GM23248 (cell line): ENCODE results near the gene PNPLA2.

Source experiments
- EZH2 ChIP-seq: fragments of 200-600 bp; sonication (generic); IDR thresholded peaks from 2 replicates; pipeline ENCODE4 v1.6.1; 2018; ENCODE audit warnings: antibody characterized with exemption, mild to moderate bottlenecking; ENCODE audit not compliant: insufficient read depth, poor library complexity, severe bottlenecking
- EZH2phosphoT487 ChIP-seq: fragments of 200-600 bp; sonication (generic); IDR thresholded peaks from 2 replicates; pipeline ENCODE4 v1.6.1; 2018; ENCODE audit warnings: antibody characterized with exemption, moderate library complexity, mild to moderate bottlenecking, low read depth; ENCODE audit not compliant: insufficient read depth

DNA sequence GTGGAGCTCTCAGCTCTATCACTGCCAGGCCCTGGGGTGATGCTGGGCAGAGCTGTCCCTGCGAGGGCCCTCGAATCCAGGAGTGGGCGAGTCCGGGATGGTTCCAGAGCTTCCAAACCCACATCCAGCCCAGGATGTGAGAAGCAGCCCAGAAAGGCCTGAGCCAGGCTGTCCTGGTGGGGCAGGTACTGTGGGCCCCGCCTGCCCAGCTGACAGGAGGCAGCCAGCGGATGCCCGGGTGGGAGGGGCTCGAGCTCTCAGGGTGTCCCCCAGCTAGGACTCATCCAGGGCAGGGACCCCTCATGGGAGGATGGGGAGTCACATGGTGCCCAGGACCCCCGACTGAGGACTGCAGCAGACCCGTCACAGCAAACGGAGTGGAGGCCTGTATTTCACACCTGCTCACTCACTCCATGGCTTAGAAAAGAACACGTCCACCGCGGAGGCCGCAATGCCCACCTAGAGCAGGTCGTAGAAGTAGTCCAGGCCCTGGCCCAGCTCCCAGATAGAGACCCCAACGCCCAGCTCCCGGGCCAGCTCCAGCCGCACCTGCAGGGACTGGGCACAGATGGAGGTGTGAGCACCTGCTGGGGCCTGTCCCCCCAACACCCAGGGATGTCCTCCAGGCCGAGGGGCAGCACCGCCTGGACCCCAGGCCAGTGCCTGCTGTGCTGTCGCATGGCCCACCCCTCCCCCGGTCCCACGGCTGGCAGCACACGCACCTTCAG lies 50.8 kb downstream of the PNPLA2 start:
- TF ChIP-seq EZH2 = no peak
- no peak for TF ChIP-seq EZH2phosphoT487
